ENCODE data around the gene COMMD1.

The COMMD1 gene

GRCh38 chr2:62055724-62056336 lies 150.4 kb downstream of the COMMD1 start:
- no peak for TF ChIP-seq EZH2 (IDR thresholded peaks at IDR 0.05; ENCODE audit: borderline replicate concordance, low read depth, low read length, severe bottlenecking)
- no peak for TF ChIP-seq CTCF (IDR thresholded peaks at IDR 0.05; ENCODE audit: borderline replicate concordance, extremely low read depth, low read length, poor library complexity, severe bottlenecking)
- no peaks in the 10 kb centered on the region for H3K36me3 ChIP-seq (ENCODE audit: insufficient read depth, low read length)
- H3K4me1 ChIP-seq (ENCODE audit: insufficient read depth, low read length), result no peaks in the 10 kb centered on the region
- no peak overlapping the region for H3K27ac ChIP-seq (ENCODE audit: low read length)
- H3K4me2 ChIP-seq (ENCODE audit: insufficient read depth, low read length), result no peak overlapping the region
- H3K4me3 ChIP-seq (ENCODE audit: low read depth in 1 of 2, low read length in 2 of 2), result no peak overlapping the region
- H2AFZ ChIP-seq (ENCODE audit: low read depth, low read length), result no peak overlapping the region
- no peaks in the 10 kb centered on the region for H4K20me1 ChIP-seq (ENCODE audit: insufficient read depth, low read length)
- H3K9ac ChIP-seq (ENCODE audit: low read depth, low read length), result no peak overlapping the region
- no peaks in the 10 kb centered on the region for H3K27me3 ChIP-seq (ENCODE audit: insufficient read depth, low read length, poor library complexity)
- DNase-seq (no peak), ATAC-seq (ENCODE audit: insufficient read depth, low read depth) (no peak)
- H3K9me3 ChIP-seq (ENCODE audit: insufficient read depth, low read length, severe bottlenecking), result no peaks in the 10 kb centered on the region
- no peaks in the 10 kb centered on the region for H3K79me2 ChIP-seq (ENCODE audit: insufficient read depth, low read length)

DNA sequence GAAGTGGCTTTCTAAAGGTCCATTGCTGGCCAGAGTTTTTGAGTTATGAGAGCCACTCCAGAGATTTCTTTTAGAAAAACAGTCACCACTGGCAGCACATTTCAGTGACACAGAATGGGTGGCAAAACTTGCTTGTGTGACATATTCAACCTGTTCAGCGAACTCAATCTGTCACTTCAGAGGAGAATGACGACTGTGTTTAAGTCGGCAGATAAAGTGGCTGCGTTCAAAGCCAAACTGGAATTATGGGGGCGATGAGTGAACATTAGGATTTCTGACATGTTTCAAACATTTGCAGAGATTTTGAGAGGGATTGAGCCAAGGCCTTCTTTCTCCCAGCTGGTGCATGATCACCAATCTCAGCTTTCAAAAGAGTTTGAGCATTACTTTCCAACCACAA lies 150.9 kb downstream of the COMMD1 start:
- H3K27me3 ChIP-seq (ENCODE audit: insufficient read depth, low read length, poor library complexity), result no peaks in the 10 kb centered on the region
- DNase-seq (no peak), ATAC-seq (ENCODE audit: insufficient read depth, low read depth) (no peak)
- no peaks in the 10 kb centered on the region for H3K4me1 ChIP-seq (ENCODE audit: insufficient read depth, low read length)
- no peak overlapping the region for H3K4me3 ChIP-seq (ENCODE audit: low read depth in 1 of 2, low read length in 2 of 2)
- no peak overlapping the region for H3K4me2 ChIP-seq (ENCODE audit: insufficient read depth, low read length)
- no peaks in the 10 kb centered on the region for H3K79me2 ChIP-seq (ENCODE audit: insufficient read depth, low read length)
- H4K20me1 ChIP-seq (ENCODE audit: insufficient read depth, low read length), result no peaks in the 10 kb centered on the region
- no peak overlapping the region for H3K9ac ChIP-seq (ENCODE audit: low read depth, low read length)
- no peaks in the 10 kb centered on the region for H3K36me3 ChIP-seq (ENCODE audit: insufficient read depth, low read length)
- TF ChIP-seq EZH2 (IDR thresholded peaks at IDR 0.05; ENCODE audit: borderline replicate concordance, low read depth, low read length, severe bottlenecking), result no peak
- no peak for TF ChIP-seq CTCF (IDR thresholded peaks at IDR 0.05; ENCODE audit: borderline replicate concordance, extremely low read depth, low read length, poor library complexity, severe bottlenecking)
- H2AFZ ChIP-seq (ENCODE audit: low read depth, low read length), result no peak overlapping the region
- H3K9me3 ChIP-seq (ENCODE audit: insufficient read depth, low read length, severe bottlenecking), result no peaks in the 10 kb centered on the region
- no peak overlapping the region for H3K27ac ChIP-seq (ENCODE audit: low read length)

GRCh38 chr2:62065243-62065642 lies 159.8 kb downstream of the COMMD1 start:
- Histone ChIP-seq H3K9me3 (ENCODE audit: insufficient read depth, low read length, severe bottlenecking) (no peaks in the 10 kb centered on the region), H3K4me1 (ENCODE audit: insufficient read depth, low read length) (no peaks in the 10 kb centered on the region), H3K36me3 (ENCODE audit: insufficient read depth, low read length) (no peaks in the 10 kb centered on the region), H4K20me1 (ENCODE audit: insufficient read depth, low read length) (no peaks in the 10 kb centered on the region), H3K4me2 (ENCODE audit: insufficient read depth, low read length) (no peak overlapping the region), H2AFZ (ENCODE audit: low read depth, low read length) (no peak overlapping the region), H3K4me3 (ENCODE audit: low read depth in 1 of 2, low read length in 2 of 2) (no peak overlapping the region), H3K79me2 (ENCODE audit: insufficient read depth, low read length) (no peaks in the 10 kb centered on the region), H3K27me3 (ENCODE audit: insufficient read depth, low read length, poor library complexity) (no peaks in the 10 kb centered on the region), H3K27ac (ENCODE audit: low read length) (no peak overlapping the region), H3K9ac (ENCODE audit: low read depth, low read length) (no peak overlapping the region)
- ATAC-seq (ENCODE audit: insufficient read depth, low read depth) (no peak), DNase-seq (no peak)
- TF ChIP-seq CTCF (IDR thresholded peaks at IDR 0.05; ENCODE audit: borderline replicate concordance, extremely low read depth, low read length, poor library complexity, severe bottlenecking) (no peak), EZH2 (IDR thresholded peaks at IDR 0.05; ENCODE audit: borderline replicate concordance, low read depth, low read length, severe bottlenecking) (no peak)
